OCI-LY7 (cell line): ENCODE measurements around the gene DST. TPM values are rescaled to one million over a fixed set of nuclear protein-coding genes. Genes with fewer than 3 reads are reported as not detected.

Experiments
- BruUV-seq: library from RNA; stranded (reverse); fragments of 400-500 nt; replicated peaks from 2 replicates; lab custom pipeline; 2021; lab: Mats Ljungman, UMichigan
- CTCF ChIA-PET: fragments of 300-600 bp; sonication (Branson Sonifier 250); formaldehyde crosslinking; loops from one replicate; lab custom pipeline; 2022; ENCODE audit warnings: antibody characterized with exemption; ENCODE audit not compliant: unreplicated experiment; lab: Charles Lee
- POLR2A ChIA-PET: fragments of 300-600 bp; sonication (Branson Sonifier 250); formaldehyde crosslinking; loops from one replicate; lab custom pipeline; 2022; ENCODE audit warnings: antibody characterized with exemption; lab: Charles Lee
- DNase-seq: peaks from one replicate; pipeline ENCODE4 v3.0.0-alpha.2; 2015; ENCODE audit warnings: low spot score
- H2AFZ ChIP-seq: fragments of 200-600 bp; sonication (generic), shearing (Covaris generic); 2 replicates; pipeline ENCODE4 v1.6.1; 2014; ENCODE audit warnings: mild to moderate bottlenecking, antibody characterized with exemption, low read length, moderate library complexity
- H3K27ac ChIP-seq: fragments of 200-600 bp; sonication (generic); 2 replicates; pipeline ENCODE4 v1.5.1; 2014; ENCODE audit warnings: mixed run types, low read depth, mild to moderate bottlenecking, moderate library complexity, low read length, inconsistent platforms; ENCODE audit not compliant: poor library complexity, severe bottlenecking
- H3K36me3 ChIP-seq: fragments of 200-600 bp; sonication (generic); 2 replicates; pipeline ENCODE4 v1.6.1; 2014; ENCODE audit warnings: mild to moderate bottlenecking, antibody characterized with exemption, low read length, moderate library complexity, mixed read lengths; ENCODE audit not compliant: insufficient read depth
- H3K4me1 ChIP-seq: fragments of 200-600 bp; sonication (generic); 2 replicates; pipeline ENCODE4 v1.5.1; 2014; ENCODE audit warnings: mild to moderate bottlenecking, low read length; ENCODE audit not compliant: insufficient read depth, poor library complexity, severe bottlenecking
- H3K4me2 ChIP-seq: fragments of 200-600 bp; sonication (generic); 2 replicates; pipeline ENCODE4 v1.6.1; 2014; ENCODE audit warnings: mild to moderate bottlenecking, low read length
- H3K4me3 ChIP-seq: fragments of 200-600 bp; sonication (generic); 2 replicates; pipeline ENCODE4 v1.5.1; 2014; ENCODE audit warnings: mild to moderate bottlenecking, low read depth, low read length; ENCODE audit not compliant: poor library complexity, severe bottlenecking
- H3K79me2 ChIP-seq: fragments of 200-600 bp; sonication (generic); 2 replicates; pipeline ENCODE4 v1.6.1; 2016; ENCODE audit warnings: low read depth, mild to moderate bottlenecking, low read length, moderate library complexity, mixed read lengths; ENCODE audit not compliant: insufficient read depth
- H3K9me2 ChIP-seq: fragments of 200-600 bp; sonication (generic); 2 replicates; pipeline ENCODE4 v1.6.1; 2016; ENCODE audit warnings: mild to moderate bottlenecking, low read length, mixed read lengths; ENCODE audit not compliant: insufficient read depth
- H3K9me3 ChIP-seq: fragments of 200-600 bp; sonication (generic); 2 replicates; pipeline ENCODE4 v1.6.1; 2014; ENCODE audit warnings: mild to moderate bottlenecking, mixed run types, low read length, mixed read lengths
- H4K20me1 ChIP-seq: fragments of 200-600 bp; sonication (generic); 2 replicates; pipeline ENCODE4 v1.6.1; 2014; ENCODE audit warnings: mild to moderate bottlenecking, antibody characterized with exemption, low read length, moderate library complexity, mixed read lengths; ENCODE audit not compliant: insufficient read depth
- EZH2phosphoT487 ChIP-seq: fragments of 200-600 bp; sonication (generic); IDR thresholded peaks from 2 replicates; pipeline ENCODE4 v1.6.1; 2018; ENCODE audit warnings: low read depth, borderline replicate concordance, mild to moderate bottlenecking, mixed run types, antibody characterized with exemption, low read length, moderate library complexity, mixed read lengths
- intact Hi-C: fragments of 100-400 bp; cut with micrococcal nuclease; formaldehyde crosslinking; loops from one replicate; pipeline ENCODE4 v1.10.0; 2022; ENCODE audit not compliant: unreplicated experiment
- total RNA-seq, 2 experiments: library from RNA; depleted of rRNA in 1 of 2; stranded (reverse); fragments of >200 nt in 1 of 2; shearing (Covaris generic) in 1 of 2; gene quantifications; 2 replicates each; pipeline ENCODE4 v1.2.3, GENCODE V29; 2014 to 2022
- TF ChIP-seq, protein P1 (sequence below): fragments of 200-600 bp; sonication (generic); conservative IDR thresholded peaks from 2 replicates; pipeline ENCODE4 v1.5.1; 2014; ENCODE audit warnings: mild to moderate bottlenecking, antibody characterized with exemption, low read length, moderate library complexity, mixed read lengths

Gene DST
- total RNA-seq, 2 experiments from 2014 or later: 8.4 to 19.4 TPM

DNA sequence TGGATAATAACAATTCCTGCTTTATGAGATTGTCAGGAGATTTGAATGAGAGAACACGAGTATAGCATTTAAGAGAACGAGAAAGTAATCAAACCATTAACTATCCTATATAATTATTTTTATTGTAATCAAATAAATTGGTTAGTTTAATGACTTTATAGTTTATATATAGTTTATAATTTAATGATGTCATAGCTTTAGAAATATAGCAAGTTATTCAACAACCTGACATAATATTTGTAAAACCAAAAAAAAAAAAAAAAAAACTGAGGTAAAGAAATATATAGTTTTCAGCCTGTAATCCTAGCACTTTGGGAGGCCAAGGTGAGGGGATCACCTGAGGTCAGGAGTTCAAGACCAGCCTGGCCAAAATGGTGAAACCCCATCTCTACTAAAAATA is 26.4 kb upstream of the DST start:
- Histone ChIP-seq H3K79me2 (no peaks in the 10 kb centered on the region), H3K27ac (no peak overlapping the region), H3K4me3 (no peak overlapping the region), H3K36me3 (no peaks in the 10 kb centered on the region), H3K9me3 (no peaks in the 10 kb centered on the region), H3K4me2 (no peak overlapping the region), H3K9me2 (no peaks in the 10 kb centered on the region), H4K20me1 (no peaks in the 10 kb centered on the region), H3K4me1 (no peaks in the 10 kb centered on the region), H2AFZ (no peak overlapping the region)
- intact Hi-C loops: no loop called here
- ChIA-PET CTCF (no interaction called here), POLR2A (interaction anchor here (0.7 to 1.3 kb wide), 7 partner anchors 11 to 297 kb away, joined by 3 to 5 read pairs (median 3); no protein-coding TSS in a partner anchor)
- BruUV-seq: no TSS peak
- no peak for DNase-seq
- TF ChIP-seq, protein P1, sequence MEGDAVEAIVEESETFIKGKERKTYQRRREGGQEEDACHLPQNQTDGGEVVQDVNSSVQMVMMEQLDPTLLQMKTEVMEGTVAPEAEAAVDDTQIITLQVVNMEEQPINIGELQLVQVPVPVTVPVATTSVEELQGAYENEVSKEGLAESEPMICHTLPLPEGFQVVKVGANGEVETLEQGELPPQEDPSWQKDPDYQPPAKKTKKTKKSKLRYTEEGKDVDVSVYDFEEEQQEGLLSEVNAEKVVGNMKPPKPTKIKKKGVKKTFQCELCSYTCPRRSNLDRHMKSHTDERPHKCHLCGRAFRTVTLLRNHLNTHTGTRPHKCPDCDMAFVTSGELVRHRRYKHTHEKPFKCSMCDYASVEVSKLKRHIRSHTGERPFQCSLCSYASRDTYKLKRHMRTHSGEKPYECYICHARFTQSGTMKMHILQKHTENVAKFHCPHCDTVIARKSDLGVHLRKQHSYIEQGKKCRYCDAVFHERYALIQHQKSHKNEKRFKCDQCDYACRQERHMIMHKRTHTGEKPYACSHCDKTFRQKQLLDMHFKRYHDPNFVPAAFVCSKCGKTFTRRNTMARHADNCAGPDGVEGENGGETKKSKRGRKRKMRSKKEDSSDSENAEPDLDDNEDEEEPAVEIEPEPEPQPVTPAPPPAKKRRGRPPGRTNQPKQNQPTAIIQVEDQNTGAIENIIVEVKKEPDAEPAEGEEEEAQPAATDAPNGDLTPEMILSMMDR: no peak
- no peak for TF ChIP-seq EZH2phosphoT487

DNA sequence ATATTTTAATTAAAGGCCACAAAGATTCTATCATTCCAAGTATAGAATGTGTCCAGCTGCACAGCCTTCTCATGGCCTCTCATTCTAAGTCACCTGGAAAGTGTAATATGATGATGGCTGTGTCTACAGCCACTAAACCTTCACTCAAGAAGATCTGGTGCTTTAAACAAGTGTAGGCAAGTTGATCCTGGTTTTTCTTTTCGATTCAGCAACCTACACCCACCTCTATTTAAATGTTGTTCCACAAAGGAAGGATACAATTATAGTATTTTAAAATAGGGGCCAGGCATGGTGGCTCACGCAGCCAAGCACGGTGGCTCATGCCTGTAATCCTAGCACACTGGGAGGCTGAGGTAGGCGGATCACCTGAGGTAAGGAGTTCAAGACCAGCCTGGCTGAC is 25.5 kb upstream of the DST start:
- DNase-seq: no peak
- Histone ChIP-seq H3K79me2 (no peaks in the 10 kb centered on the region), H3K4me2 (no peak overlapping the region), H3K4me3 (no peak overlapping the region), H3K36me3 (no peaks in the 10 kb centered on the region), H3K9me2 (no peaks in the 10 kb centered on the region), H4K20me1 (no peaks in the 10 kb centered on the region), H3K4me1 (no peaks in the 10 kb centered on the region), H2AFZ (no peak overlapping the region), H3K9me3 (no peaks in the 10 kb centered on the region), H3K27ac (no peak overlapping the region)
- BruUV-seq: no TSS peak
- ChIA-PET CTCF (no interaction called here), POLR2A (interaction anchor here (1.1 kb wide), 1 partner anchor 296 kb away, joined by 3 read pairs; no protein-coding TSS in a partner anchor)
- TF ChIP-seq EZH2phosphoT487: no peak
- TF ChIP-seq, protein P1: no peak
- intact Hi-C loops: no loop called here

DNA sequence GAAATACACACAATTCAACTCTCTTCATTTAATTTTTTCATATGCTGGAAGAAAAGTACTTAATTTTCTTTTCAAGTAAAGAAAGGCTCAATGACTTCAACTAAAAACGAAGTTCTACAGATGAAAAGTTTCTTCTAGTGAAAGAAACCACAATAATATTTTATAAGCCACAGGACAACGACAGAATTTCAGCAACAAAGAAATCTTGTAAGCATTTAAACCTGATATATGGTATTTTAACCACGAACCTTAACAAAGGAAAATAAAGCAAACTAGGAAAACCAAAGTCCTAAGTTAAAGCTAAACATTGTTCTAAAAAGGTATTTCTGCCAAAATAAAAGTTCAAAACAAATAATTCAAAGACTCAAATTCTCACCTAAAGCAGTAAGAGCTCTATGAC is 24.6 kb upstream of the DST start:
- Histone ChIP-seq H3K36me3 (no peaks in the 10 kb centered on the region), H3K4me1 (no peaks in the 10 kb centered on the region), H2AFZ (no peak overlapping the region), H3K79me2 (no peaks in the 10 kb centered on the region), H4K20me1 (no peaks in the 10 kb centered on the region), H3K4me2 (no peak overlapping the region), H3K9me3 (no peaks in the 10 kb centered on the region), H3K27ac (no peak overlapping the region), H3K9me2 (no peaks in the 10 kb centered on the region), H3K4me3 (no peak overlapping the region)
- no TSS peak for BruUV-seq
- ChIA-PET POLR2A (interaction anchor here (0.6 kb wide), 1 partner anchor 651 kb away, joined by 3 read pairs; no protein-coding TSS in a partner anchor), CTCF (no interaction called here)
- TF ChIP-seq, protein P1: no peak
- TF ChIP-seq EZH2phosphoT487: no peak
- intact Hi-C loops: no loop called here
- DNase-seq: no peak
